Mucosa of descending colon (tissue), 3 donors: ENCODE data around the gene COTL1. TPM values are rescaled to one million over a fixed set of nuclear protein-coding genes. Genes with fewer than 3 reads are reported as not detected.
A peak's percentile ranks its signal among the peaks of the same experiment; 100 is the strongest.

Source experiments
- ATAC-seq: fragments of 200-7000 bp; cut with Tn5 transposase; one replicate; pipeline ENCODE4 v1.9.1; 2020; ENCODE audit warnings: mild to moderate bottlenecking, moderate library complexity
- DNase-seq, 3 donors: peaks; one replicate each; pipeline ENCODE4 v3.0.0-alpha.2; 2020
- H3K36me3 ChIP-seq: fragments of 200-600 bp; one replicate; pipeline ENCODE4 v1.8.0; 2021; ENCODE audit warnings: low read depth, mild to moderate bottlenecking
- H3K4me1 ChIP-seq: fragments of 200-600 bp; one replicate; pipeline ENCODE4 v1.8.0; 2021; ENCODE audit warnings: low read depth, mild to moderate bottlenecking
- H3K4me3 ChIP-seq: fragments of 200-600 bp; one replicate; pipeline ENCODE4 v1.8.0; 2021; ENCODE audit warnings: mild to moderate bottlenecking
- H3K9me3 ChIP-seq: fragments of 200-600 bp; one replicate; pipeline ENCODE4 v1.8.0; 2021; ENCODE audit warnings: mild to moderate bottlenecking
- intact Hi-C, 2 donors: fragments of 100-400 bp; cut with DNase I in 1 of 2; cut with micrococcal nuclease in 1 of 2; formaldehyde crosslinking; loops; one replicate each; pipeline versions ENCODE4 v1.11.0 to v1.11.1; 2022; cut with DNase I, micrococcal nuclease
- total RNA-seq, 3 donors: library from RNA; stranded (reverse); fragmentation: NEBNext Ultra II Directional in 2 of 3; extraction: Animal tissue kit (Norgen Biotek cat#: 25700) in 2 of 3; gene quantifications; one replicate each; pipeline versions ENCODE4 v1.2.1 to v1.2.4, GENCODE V29; 2021 to 2023
- TF ChIP-seq, protein P1 (sequence below): fragments of 200-600 bp; IDR thresholded peaks from one replicate; pipeline ENCODE4 v1.8.0; 2022; ENCODE audit warnings: antibody characterized with exemption, mild to moderate bottlenecking
- donor health status: DM: no; HTN: no; CAD: no; lungs with moderate emphysema.
- donor health status: DM: no; HTN: no; CAD: no.
- donor health status: DM: no; HTN: yes; CAD: no.

The COTL1 gene
- total RNA-seq, 3 donors from 2014 or later = 52.8 to 120 (median 56.8) TPM

DNA sequence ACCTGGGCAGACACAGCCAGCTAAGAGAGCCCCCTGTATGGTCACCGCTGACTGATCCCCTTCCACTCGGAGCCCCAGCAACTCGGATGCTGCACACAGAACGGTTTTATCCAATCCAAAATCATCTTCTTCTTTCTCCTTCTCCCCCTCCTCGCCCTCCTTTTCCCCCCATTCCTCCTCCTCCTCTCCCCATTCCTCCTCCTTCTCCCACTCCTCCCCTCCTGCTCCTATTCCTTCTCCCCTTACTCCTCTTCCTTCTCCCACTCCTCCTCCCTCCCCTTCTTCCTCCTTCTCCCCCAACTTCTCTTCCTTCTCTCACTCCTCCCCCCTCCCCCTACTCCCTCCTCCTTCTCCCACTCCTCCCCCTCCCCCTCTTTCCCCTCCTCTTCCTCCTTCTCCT lies 83.1 kb downstream of the COTL1 start:
- Histone ChIP-seq H3K4me3 (no peak overlapping the region), H3K9me3 (no peaks in the 10 kb centered on the region), H3K36me3 (no peaks in the 10 kb centered on the region), H3K4me1 (no peaks in the 10 kb centered on the region)
- intact Hi-C loops = no loop called here
- ATAC-seq = no peak
- no peak for DNase-seq
- TF ChIP-seq, protein P1, sequence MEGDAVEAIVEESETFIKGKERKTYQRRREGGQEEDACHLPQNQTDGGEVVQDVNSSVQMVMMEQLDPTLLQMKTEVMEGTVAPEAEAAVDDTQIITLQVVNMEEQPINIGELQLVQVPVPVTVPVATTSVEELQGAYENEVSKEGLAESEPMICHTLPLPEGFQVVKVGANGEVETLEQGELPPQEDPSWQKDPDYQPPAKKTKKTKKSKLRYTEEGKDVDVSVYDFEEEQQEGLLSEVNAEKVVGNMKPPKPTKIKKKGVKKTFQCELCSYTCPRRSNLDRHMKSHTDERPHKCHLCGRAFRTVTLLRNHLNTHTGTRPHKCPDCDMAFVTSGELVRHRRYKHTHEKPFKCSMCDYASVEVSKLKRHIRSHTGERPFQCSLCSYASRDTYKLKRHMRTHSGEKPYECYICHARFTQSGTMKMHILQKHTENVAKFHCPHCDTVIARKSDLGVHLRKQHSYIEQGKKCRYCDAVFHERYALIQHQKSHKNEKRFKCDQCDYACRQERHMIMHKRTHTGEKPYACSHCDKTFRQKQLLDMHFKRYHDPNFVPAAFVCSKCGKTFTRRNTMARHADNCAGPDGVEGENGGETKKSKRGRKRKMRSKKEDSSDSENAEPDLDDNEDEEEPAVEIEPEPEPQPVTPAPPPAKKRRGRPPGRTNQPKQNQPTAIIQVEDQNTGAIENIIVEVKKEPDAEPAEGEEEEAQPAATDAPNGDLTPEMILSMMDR = no peak

DNA sequence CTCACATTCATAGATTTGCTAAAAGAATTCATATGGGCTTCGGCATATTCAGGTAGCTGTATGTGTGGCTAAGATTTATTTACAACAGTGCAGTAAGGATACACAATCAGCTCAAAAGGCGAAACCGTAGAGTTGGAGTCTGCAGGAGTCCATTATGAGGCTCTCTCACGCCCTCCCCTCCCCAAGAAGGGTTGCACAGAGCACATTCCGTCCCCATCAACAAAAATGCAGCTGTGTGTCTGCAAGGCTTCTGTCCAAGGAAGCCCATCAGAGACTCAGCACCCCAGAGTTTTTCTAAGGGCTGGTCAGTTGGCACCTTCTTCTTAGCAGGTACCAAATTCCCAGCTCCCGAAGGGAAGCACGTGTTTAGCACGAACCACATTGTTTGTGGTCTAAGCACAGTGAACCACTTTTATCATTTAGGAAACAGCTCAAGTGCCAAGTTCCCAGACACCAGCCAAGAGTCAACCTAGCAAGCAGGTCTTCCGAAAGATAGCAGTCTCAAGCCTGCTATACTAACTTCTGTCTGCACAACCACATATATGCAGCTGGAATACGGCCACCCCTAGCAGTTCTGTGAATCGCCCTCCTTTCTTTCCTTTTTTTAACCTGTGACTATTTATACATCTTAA lies 84.9 kb downstream of the COTL1 start:
- TF ChIP-seq, protein P1 = no peak
- Histone ChIP-seq H3K4me3 (no peak overlapping the region), H3K9me3 (no peaks in the 10 kb centered on the region), H3K36me3 (no peaks in the 10 kb centered on the region), H3K4me1 (no peaks in the 10 kb centered on the region)
- ATAC-seq (no peak), DNase-seq (no peak)
- intact Hi-C loops = no loop called here

DNA sequence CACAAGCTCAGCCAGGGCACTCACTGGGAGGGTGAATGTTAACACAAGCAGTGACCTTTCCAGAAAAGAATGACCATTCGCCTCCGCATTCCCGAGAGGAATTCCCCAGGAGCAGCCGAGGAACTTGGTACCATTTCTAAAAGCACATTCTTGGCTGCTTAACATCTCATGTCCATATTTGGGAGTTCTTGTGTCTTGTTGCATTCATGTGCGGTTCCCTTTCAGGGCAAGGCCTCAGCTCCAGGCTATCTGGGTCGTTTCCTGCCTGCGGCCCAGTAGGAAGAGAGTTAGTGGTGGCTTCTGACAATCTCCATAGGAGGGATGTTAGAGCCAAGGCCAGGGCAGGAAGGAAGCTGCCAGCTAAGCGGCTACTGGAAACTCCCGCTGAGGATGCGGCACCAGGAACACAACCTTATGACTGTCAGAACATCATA lies 85.6 kb downstream of the COTL1 start:
- H3K4me1 ChIP-seq = no peaks in the 10 kb centered on the region
- H3K9me3 ChIP-seq = no peaks in the 10 kb centered on the region
- DNase-seq (peak in 2 of 3 donors; percentile 43 to 56), ATAC-seq (peak; percentile 61)
- intact Hi-C loops = no loop called here
- no peaks in the 10 kb centered on the region for H3K36me3 ChIP-seq
- TF ChIP-seq, protein P1 = no peak
- no peak overlapping the region for H3K4me3 ChIP-seq

DNA sequence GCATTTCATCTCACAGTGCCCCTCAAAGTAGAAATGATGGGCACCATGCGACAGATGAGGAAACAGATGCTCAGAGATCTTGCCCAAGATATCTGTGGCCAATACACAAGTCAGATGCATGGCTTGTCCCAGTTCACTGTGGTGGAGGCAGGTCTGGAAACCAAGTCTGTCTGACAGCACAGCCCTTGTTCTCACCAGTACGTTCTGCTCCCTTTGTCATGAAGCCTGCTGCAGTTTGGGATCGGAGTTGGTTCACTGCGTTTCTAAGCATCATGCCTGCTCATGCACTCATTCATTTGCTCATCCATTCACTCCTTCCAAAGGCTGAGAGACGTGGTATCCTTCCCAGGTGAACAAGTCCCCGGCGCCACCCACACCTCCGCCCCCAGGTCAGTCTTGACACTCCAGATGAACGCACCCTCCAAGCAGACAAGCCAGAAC lies 86.2 kb downstream of the COTL1 start:
- Histone ChIP-seq H3K4me1 (no peaks in the 10 kb centered on the region), H3K36me3 (no peaks in the 10 kb centered on the region), H3K9me3 (no peaks in the 10 kb centered on the region), H3K4me3 (no peak overlapping the region)
- ATAC-seq (no peak), DNase-seq (peak in 1 of 3 donors; percentile 15)
- TF ChIP-seq, protein P1 = no peak
- intact Hi-C loops = no loop called here

DNA sequence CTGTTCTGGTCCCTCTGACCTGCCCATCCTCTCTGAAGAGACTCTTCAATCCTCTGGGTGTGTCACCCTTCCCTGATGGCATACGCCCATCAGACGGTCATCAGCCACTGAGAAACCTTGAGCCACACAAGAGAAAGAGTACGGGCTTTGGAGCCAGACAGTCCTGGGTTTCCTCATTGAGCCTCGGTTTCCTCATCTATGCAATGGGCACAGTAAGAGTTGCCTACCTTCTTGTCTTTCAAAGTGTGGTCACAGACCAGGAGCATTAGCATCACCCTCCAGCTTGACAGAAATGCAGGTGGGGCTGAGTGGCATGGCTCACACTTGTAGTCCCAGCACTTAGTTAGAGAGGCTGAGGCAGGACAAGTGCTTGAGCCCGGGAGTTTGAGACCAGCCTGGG lies 87.3 kb downstream of the COTL1 start:
- no peak for ATAC-seq
- TF ChIP-seq, protein P1 = no peak

More for the DNA sequence above, 87.3 kb downstream of the COTL1 start:
- Histone ChIP-seq H3K36me3 (no peaks in the 10 kb centered on the region), H3K4me3 (no peak overlapping the region), H3K9me3 (no peaks in the 10 kb centered on the region), H3K4me1 (no peaks in the 10 kb centered on the region)
- DNase-seq = peak in 1 of 3 donors; percentile 9
- intact Hi-C loops = no loop called here
